ENCODE measurements around the gene PTGR2. TPM values are rescaled to one million over a fixed set of nuclear protein-coding genes. Genes with fewer than 3 reads are reported as not detected.
A peak's percentile ranks its signal among the peaks of the same experiment; 100 is the strongest.

PTGR2 gene
- total RNA-seq, 1 donor from 2014 or later, result 5.0 TPM

GRCh38 chr14:73884438-73885190, 33.0 kb downstream of the PTGR2 start:
- no peaks in the 10 kb centered on the region for H3K9me3 Mint-ChIP-seq (ENCODE audit: unreplicated experiment)
- H3K4me3 Mint-ChIP-seq (ENCODE audit: unreplicated experiment), result no peak overlapping the region
- no peaks in the 10 kb centered on the region for H3K27me3 Mint-ChIP-seq (ENCODE audit: unreplicated experiment)
- H3K36me3 Mint-ChIP-seq (ENCODE audit: unreplicated experiment), result no peaks in the 10 kb centered on the region
- no peak for DNase-seq (ENCODE audit: extremely low spot score, unreplicated experiment)
- H3K27ac Mint-ChIP-seq (ENCODE audit: unreplicated experiment), result peak overlapping the region; percentile 98
- TF ChIP-seq, protein P1, sequence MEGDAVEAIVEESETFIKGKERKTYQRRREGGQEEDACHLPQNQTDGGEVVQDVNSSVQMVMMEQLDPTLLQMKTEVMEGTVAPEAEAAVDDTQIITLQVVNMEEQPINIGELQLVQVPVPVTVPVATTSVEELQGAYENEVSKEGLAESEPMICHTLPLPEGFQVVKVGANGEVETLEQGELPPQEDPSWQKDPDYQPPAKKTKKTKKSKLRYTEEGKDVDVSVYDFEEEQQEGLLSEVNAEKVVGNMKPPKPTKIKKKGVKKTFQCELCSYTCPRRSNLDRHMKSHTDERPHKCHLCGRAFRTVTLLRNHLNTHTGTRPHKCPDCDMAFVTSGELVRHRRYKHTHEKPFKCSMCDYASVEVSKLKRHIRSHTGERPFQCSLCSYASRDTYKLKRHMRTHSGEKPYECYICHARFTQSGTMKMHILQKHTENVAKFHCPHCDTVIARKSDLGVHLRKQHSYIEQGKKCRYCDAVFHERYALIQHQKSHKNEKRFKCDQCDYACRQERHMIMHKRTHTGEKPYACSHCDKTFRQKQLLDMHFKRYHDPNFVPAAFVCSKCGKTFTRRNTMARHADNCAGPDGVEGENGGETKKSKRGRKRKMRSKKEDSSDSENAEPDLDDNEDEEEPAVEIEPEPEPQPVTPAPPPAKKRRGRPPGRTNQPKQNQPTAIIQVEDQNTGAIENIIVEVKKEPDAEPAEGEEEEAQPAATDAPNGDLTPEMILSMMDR (IDR thresholded peaks at IDR 0.05), result no peak
- peaks cover 41% of the 10 kb centered on the region for H3K4me1 Mint-ChIP-seq (ENCODE audit: unreplicated experiment)

GRCh38 chr14:73886449-73887317, 35.1 kb downstream of the PTGR2 start, which contains the start of gene ZNF410:
ZNF410 (plus strand) TSS chr14:73886859; CDS start chr14:73892176, 5,317 bp downstream.
- H3K27ac Mint-ChIP-seq (ENCODE audit: unreplicated experiment), result peak within 1 kb of the TSS; percentile 98
- DNase-seq (ENCODE audit: extremely low spot score, unreplicated experiment), result peak; percentile 96
- no peaks in the 10 kb centered on the region for H3K9me3 Mint-ChIP-seq (ENCODE audit: unreplicated experiment)
- H3K4me3 Mint-ChIP-seq (ENCODE audit: unreplicated experiment), result peak within 1 kb of the TSS; percentile 92
- peaks cover 43% of the 10 kb centered on the region for H3K4me1 Mint-ChIP-seq (ENCODE audit: unreplicated experiment)
- no peaks in the 10 kb centered on the region for H3K27me3 Mint-ChIP-seq (ENCODE audit: unreplicated experiment)
- H3K36me3 Mint-ChIP-seq (ENCODE audit: unreplicated experiment), result no peaks in the 10 kb centered on the region
- TF ChIP-seq, protein P1 (IDR thresholded peaks at IDR 0.05), result no peak

DNA sequence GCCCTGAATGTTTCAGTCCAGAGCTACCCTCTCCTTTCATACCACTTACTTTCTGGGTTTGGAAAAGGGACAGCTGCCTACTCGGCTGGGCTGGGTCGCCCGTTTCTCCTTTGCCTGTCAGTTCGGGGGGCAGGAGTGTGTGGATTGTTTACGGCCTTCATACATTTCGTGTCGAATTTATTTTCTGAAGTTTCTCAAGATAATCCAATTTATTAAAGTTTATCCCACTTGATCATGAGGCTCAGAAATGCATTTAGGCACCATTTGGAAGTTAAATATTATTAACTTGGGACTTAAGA, 35.6 kb downstream of the PTGR2 start:
- peaks cover 3% of the 10 kb centered on the region for H3K36me3 Mint-ChIP-seq (ENCODE audit: unreplicated experiment)
- no peaks in the 10 kb centered on the region for H3K9me3 Mint-ChIP-seq (ENCODE audit: unreplicated experiment)
- peak overlapping the region; percentile 98 for H3K27ac Mint-ChIP-seq (ENCODE audit: unreplicated experiment)
- DNase-seq (ENCODE audit: extremely low spot score, unreplicated experiment), result no peak
- H3K27me3 Mint-ChIP-seq (ENCODE audit: unreplicated experiment), result no peaks in the 10 kb centered on the region
- H3K4me1 Mint-ChIP-seq (ENCODE audit: unreplicated experiment), result peaks cover 45% of the 10 kb centered on the region
- TF ChIP-seq, protein P1 (IDR thresholded peaks at IDR 0.05), result no peak
- H3K4me3 Mint-ChIP-seq (ENCODE audit: unreplicated experiment), result peak overlapping the region; percentile 92

DNA sequence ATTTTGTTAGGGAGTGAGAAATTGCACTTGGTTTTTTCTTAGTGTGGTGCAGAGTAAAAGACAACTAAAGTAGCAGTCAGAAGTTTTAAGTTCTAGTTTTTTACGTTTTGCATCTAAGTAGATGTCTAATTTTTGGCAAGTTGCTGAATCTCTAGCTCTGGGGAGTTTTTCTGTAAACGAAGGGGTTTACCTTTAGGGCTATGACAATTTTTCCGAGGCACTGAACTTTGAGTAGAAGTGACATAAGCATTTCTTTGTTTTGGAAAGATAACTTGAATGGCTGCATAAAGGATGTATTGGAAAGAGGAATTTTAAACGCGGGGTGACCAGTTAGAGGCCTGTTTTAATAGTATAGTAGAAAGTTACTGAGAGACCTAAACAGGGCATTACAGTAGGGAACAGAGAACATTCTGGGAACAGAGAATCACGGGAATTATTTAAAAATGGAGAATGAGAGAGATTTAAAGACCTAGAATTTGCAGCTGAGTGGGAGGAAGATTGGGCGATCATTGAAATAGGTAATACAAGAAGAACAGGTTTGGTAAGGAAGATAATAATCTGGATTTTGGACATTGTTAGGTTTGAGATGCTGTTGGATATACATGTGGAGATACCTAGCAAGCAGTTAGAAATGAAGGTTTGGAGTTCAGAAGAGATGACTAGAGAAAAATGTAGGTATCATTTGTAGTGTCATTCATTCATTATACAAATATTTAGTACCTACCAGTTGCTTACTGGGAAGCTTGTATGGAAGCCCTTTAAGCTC, 36.2 kb downstream of the PTGR2 start:
- no peak for DNase-seq (ENCODE audit: extremely low spot score, unreplicated experiment)
- H3K36me3 Mint-ChIP-seq (ENCODE audit: unreplicated experiment), result peaks cover 3% of the 10 kb centered on the region
- H3K4me3 Mint-ChIP-seq (ENCODE audit: unreplicated experiment), result peak overlapping the region; percentile 92
- H3K27me3 Mint-ChIP-seq (ENCODE audit: unreplicated experiment), result no peaks in the 10 kb centered on the region
- peak overlapping the region; percentile 98 for H3K27ac Mint-ChIP-seq (ENCODE audit: unreplicated experiment)
- peaks cover 45% of the 10 kb centered on the region for H3K4me1 Mint-ChIP-seq (ENCODE audit: unreplicated experiment)
- TF ChIP-seq, protein P1 (IDR thresholded peaks at IDR 0.05), result no peak
- H3K9me3 Mint-ChIP-seq (ENCODE audit: unreplicated experiment), result no peaks in the 10 kb centered on the region
